ENCODE measurements around the gene PI4KA.
"Not testable (repeated sequence)": the region's sequence is repeated elsewhere in the genome, so short reads cannot be mapped to it uniquely, and the experiment has no call there.

Gene PI4KA

DNA sequence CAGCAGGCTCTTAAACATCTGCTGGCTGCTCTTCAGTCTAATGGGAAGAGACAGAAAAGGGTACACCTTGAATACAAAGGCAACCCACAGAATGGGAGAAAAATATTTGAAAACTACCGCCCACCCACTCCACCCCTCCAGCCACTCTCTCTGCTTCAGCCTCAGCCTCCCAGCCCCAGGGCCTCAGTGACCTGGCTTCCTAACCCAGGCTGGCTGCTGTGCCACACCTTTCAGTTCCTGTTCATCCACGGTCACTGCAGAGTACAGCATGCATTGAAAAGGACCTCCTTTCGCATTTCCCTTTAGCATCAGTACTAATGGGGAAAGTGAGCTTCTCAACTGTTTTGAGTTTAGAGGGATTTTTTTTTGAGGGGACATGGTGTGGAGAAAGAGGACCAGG lies 113.5 kb downstream of the PI4KA start:
- DNase-seq: no peak

DNA sequence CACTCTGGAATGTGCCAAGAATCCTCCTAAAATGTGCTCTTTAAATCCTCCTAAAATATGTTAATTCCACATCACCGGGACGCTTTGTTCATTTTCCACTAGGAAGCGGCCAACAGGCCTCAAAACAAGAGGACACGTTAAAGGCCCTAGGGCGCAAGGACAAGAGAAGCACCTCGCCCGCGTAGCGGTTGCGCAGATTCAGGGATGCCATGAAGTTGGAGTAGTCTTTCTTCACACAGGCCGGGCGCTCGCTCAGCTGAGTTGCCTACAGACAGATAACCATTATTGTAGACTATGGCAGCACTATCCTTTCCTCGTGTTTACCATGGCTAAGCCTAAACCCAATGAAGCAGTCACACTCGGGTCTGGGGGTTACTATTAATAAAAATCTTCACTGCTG lies 114.2 kb downstream of the PI4KA start:
- no peak for DNase-seq

GRCh38 chr22:20742764-20743163 lies 115.8 kb downstream of the PI4KA start:
- DNase-seq: no peak

DNA sequence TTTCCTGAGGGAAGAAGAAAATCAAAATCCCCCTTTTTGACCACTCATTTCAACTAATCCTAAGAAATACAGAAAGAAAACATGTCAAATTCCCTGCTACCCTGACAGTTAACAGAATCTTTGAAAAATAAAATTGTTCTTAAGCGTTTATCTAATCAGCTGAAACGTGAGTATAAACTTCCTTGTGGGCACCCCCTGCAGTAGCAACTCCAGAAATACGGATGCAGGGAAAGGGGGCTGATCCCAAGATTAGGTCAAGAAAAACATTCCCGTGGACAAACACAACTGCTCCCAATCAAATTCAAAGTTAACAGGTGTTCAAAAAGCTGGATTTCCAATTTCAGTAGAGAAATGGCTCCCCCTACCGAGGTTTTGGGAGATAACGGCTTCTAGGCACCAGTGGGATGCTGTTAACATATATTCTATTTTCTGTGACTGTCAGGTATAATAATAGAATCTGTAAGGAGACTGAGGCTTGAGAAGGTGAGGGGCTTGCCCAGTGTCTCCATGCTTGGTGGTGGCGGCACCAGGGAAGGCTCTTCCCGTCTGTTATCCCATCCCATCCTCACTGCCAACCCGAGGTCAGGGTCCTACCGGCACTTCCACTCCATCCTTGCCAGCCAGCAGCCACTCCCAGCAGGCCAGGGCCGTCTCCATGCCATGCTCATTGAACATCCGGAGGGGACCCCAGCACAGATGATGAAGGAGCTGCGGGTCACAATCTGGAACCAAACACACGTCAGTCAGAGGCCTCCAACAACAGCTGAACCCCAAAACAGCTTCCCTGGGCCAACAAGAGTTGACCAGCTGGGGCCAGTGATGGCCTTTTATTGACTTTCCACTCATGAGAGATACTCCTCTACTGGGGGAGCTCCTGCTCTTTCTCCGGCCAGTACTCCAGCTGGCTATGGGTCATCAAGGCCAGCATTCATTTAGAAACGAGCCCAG lies 116.7 kb downstream of the PI4KA start:
- DNase-seq: peak; percentile 53

GRCh38 chr22:20741008-20741633 lies 117.5 kb downstream of the PI4KA start:
- no peak for DNase-seq

DNA sequence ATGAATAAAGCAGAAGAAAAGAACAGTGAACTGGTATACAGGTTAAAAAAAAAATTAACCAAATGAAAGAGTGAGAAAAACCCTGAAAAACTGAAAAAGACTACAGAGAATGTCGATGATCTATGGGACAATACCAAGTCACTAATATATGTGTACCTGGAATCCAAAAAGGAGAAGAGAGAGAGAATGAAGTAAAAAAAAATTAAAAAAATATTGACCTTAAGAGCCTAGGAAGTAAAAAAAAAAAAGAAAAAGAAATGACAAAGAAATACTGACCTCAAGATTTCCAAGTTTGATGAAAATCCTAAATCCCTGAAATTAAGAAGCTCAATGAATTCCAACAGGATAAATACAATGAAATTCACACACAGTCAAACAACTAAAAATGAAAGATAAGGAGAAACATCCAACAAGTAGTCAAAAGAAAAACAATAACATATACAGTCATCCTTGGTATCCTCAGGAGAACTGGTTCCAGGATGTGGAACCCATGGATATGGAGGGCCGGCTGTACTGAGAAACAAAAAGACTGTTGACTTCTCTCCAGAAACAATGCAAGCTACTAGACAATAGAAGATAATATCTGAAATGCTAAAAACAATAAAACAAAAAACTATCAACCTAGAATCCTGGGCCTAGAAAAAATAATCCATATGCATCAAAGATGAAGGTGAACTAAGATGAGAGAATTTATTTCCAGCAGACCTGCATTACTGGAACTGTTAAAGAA lies 118.2 kb downstream of the PI4KA start:
- no peak for DNase-seq

GRCh38 chr22:20738394-20739089 lies 120.1 kb downstream of the PI4KA start:
- DNase-seq: no peak

GRCh38 chr22:20736891-20737290 lies 121.7 kb downstream of the PI4KA start:
- not testable (repeated sequence) for DNase-seq

DNA sequence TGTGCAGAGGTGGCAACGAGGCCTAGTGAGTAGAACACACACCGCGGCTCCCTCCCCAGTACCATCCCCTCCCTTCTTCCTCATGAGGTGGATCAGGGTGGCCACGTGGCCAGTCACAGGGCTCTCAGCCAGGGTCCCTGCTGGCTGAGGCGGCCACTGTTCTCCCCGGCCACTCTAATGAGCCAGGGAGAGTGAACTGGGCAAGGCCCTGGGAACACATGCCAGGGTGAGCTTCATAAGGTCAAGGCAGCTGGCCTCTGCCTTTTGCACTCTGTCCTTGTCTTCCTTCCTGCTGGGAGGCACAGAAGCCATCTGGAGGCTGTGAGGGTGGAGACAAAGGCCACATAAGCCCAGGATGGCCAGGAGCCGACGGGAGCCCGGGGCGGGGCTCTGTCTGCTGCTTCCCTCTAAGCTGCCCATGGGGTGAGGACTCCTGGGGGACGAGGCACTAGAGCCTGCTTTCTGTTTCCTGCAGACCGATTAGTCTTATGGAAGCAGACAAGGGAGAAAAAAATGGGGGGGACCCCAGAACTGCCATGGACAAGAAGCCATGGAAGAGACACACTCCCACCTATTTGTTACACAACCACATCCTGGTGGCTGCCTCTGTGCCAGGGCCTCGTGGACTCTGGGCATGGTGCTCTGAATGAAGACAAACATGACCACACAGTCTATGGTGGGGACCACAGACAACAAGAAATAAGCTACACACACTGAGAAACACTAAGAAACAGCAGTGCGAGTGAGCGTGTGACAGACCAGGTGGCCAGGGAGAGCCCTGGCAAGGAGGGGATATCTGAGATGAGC lies 123.1 kb downstream of the PI4KA start:
- DNase-seq: not testable (repeated sequence)

GRCh38 chr22:20732431-20732830 lies 126.2 kb downstream of the PI4KA start:
- DNase-seq: not testable (repeated sequence)

- no peak for DNase-seq
Measured at GRCh38 chr22:20729194-20729593, 129.4 kb downstream of the PI4KA start.

- no peak for DNase-seq
Measured at GRCh38 chr22:20728523-20729190, 130.0 kb downstream of the PI4KA start.

DNA sequence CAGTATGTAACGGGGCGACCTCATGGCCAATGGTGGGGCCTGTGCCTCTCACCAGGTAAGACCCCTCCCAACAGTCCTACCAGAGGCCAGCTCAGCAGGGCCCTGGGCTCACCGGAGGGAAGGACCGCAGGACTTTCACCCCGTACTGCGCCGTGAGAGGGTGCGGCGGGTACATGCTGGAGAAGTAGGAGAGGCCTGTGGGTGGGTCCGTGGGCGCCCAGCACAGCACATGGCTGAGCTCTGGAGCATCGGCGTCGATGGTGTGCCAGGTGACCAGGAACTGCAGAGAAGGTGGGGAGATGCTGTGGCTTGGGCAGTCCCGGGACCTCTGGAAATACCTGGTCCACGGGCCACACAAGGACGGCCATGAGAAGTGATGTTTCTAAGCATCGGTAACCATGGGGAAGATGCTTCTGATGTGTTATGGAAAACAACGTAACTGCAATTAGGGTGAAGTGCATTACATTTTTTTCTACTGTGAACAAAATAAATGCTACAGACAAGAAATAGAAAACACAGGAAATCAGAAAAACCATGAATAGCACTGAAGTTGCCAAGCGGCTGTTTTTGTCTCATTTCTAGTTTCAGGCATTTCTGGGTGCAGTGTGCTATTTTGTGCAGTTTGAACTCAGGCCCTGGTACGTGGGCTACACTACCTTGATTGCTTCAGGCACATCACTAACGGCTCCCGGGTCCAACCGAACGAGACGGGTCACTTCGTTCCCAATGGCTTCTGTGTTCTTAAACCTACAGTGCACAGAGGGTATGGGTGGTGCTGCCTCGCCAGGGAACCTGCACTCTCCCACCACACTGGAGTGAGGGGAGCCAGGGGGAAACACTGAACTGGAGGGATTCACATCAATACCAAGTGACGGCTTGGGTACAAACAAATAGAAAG lies 131.2 kb downstream of the PI4KA start:
- no peak for DNase-seq

- no peak for DNase-seq
Measured at GRCh38 chr22:20725987-20726558, 132.5 kb downstream of the PI4KA start.

DNA sequence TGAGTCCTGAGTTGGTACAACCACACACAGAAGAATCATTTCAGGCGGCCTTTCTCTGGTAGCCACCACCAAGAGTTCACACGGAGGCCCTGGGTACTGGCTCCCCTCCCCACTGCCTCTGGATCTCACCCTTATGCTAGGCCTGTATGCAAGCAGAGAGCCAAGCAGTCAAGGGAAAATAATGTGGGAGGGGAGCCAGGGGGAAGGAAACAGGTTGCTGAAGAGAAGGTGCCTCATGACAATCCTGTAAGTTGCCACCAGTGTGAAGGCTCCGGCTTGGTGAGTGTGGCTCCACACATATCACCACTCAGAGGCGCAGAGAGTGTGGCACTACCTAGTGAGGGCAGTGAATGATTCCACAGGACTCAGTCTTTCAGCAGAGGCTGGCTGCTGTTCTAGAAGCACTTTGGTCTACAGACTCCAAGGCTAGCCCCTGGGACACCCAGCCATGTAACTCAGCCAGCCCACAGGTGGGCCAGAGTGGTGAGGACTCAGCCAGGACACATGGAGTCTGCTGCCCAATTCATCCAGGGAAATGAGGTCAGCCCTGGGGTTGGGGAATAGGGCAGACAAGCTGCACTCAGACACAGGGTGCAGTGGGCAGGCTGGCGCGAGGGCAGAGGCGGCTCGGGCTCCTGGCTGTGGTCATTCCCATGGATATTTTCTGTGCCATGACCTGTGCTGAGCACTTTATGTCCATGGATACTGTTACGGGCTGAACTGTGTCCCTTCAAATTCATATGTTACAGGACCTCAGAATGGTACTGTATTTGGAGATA lies 133.7 kb downstream of the PI4KA start:
- DNase-seq: no peak

DNA sequence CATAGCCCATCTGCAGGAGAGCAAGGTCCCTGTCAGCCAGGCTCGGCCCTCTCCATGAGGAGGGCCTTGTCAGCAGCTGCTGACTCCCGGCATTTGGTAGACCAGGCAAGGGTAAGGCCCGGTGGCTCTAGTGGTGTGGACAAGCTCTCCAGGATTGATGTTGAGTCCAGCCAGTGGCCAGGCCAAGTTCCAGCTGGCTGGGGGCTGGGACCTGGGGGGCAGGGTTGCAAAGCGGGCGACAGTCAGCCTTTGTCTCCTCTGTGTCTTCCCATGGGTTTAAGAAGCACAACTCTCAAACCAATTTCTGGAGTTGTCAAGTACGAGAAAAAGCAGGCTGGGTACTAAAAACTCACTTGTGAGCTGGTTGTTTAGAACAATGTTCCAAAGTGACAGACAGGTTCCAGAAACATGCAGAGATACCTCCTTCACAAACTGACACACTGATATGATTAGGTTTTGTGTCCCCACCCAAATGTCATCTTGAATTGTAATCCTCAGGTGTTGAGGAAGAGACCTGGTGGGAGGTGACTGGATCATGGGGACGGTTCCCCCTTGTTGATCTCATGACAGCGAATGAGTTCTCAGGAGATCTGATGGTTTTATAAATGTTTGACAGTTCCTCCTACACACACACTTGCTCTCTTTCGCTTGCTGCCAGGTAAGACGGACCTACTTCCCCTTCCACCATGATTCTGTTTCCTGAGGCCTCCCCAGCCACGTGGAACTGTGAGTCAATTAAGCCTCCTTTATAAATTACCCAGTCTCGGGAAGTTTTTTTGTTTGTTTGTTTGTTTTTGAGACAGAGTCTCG lies 137.0 kb downstream of the PI4KA start:
- no peak for DNase-seq

DNA sequence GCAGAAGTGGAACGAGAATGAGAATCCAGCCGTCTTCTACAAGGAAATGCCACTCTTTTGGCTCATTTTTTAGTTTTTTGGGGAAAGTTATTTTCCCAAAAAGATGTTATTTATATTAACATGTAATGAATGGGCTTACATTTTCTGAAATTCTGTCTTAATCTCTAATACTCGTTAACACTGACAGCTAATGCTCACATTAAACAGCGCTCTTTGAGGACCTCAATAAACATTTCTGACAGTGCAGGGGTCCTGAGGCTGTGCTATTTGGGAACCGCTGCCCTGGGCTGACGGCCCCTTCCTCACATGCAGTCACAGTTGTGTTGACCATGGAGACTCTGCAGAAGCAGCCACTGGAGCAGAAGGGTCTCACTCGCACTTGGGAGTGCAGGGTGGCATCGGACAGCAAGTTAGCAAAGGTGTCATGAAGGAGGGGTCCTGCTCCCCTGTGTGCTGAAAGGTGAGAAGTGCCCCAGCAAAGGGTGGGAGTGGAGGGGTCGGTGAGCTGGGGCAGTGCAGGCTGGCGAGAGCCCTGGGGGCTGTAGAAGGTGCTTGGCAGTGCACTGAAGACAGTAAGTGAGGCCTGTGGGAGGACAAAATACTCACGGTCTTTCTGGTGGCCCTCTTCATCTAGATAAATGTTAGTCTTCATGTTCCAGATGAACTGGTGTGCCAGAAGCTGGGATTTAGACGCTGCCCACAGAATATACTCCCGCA lies 137.8 kb downstream of the PI4KA start:
- DNase-seq: no peak

DNA sequence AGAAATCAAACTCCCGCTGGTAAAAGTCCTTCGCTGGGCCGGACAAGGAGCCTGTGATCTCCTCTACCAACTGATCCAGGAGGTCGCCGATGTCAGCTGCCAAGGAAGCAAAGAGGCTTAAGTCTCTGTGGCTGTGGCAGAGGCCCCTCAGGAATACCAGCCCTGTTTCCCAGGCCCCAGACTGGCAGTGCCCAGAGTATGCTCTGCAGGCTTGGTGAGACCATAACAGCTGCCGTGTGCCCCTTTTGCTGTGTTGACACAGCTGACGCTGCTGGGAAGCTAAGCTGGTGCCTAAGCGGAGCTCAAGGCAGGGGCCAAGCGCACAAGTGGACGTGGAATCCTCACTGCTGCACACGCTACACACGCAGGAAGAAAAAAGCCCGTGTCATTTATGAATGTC lies 139.9 kb downstream of the PI4KA start:
- DNase-seq: not testable (repeated sequence)

Measured in activated CD4-positive, alpha-beta T cell treated with anti-CD3 and anti-CD28 coated beads for 48 hours (primary cell).